Measurements from ENCODE around the gene TMEM135. TPM values are rescaled to one million over a fixed set of nuclear protein-coding genes. Genes with fewer than 3 reads are reported as not detected.
"Not testable (repeated sequence)": the region's sequence is repeated elsewhere in the genome, so short reads cannot be mapped to it uniquely, and the experiment has no call there.

TMEM135 gene
- total RNA-seq, 4 donors from 2014 or later = 7.9 to 38.7 (median 18.9) TPM

- Histone ChIP-seq H3K36me3 (no peaks in the 10 kb centered on the region), H3K27ac (no peak overlapping the region), H3K4me3 (no peak overlapping the region), H3K27me3 (no peaks in the 10 kb centered on the region), H3K4me1 (peaks cover 15 to 18% of the 10 kb centered on the region in 2 donors), H3K9me3 (no peaks in the 10 kb centered on the region)
- ATAC-seq = no peak
- TF ChIP-seq CTCF (IDR thresholded peaks at IDR 0.05 in 4 of 5, conservative IDR thresholded peaks at IDR 0.05 in 1 of 5) = no peak
- TF ChIP-seq POLR2A (IDR thresholded peaks at IDR 0.05) = no peak
- in situ Hi-C loops (cut with MboI; ENCODE audit: low sequenced_read_pairs in 4 of 4) = no loop called here
- intact Hi-C loops (cut with DNase I; ENCODE audit: low total_unique reads) = no loop called here
- no peak for DNase-seq
These were observed 46.4 kb upstream of the TMEM135 start for GRCh38 chr11:86991341-86991740.

- intact Hi-C loops (cut with DNase I; ENCODE audit: low total_unique reads); H3K36me3 ChIP-seq; in situ Hi-C loops (cut with MboI; ENCODE audit: low sequenced_read_pairs in 4 of 4); H3K4me3 ChIP-seq; DNase-seq; H3K27ac ChIP-seq; H3K9me3 ChIP-seq; ATAC-seq; H3K27me3 ChIP-seq: not testable (repeated sequence)
- peaks cover 15 to 18% of the 10 kb centered on the region in 2 donors for H3K4me1 ChIP-seq
These were observed 45.4 kb upstream of the TMEM135 start for GRCh38 chr11:86992340-86992739.

GRCh38 chr11:86993031-86993430 lies 44.7 kb upstream of the TMEM135 start:
- Histone ChIP-seq H3K4me1 (peaks cover 15 to 18% of the 10 kb centered on the region in 2 donors), H3K4me3 (no peak overlapping the region), H3K36me3 (no peaks in the 10 kb centered on the region), H3K27ac (no peak overlapping the region), H3K9me3 (no peaks in the 10 kb centered on the region), H3K27me3 (no peaks in the 10 kb centered on the region)
- TF ChIP-seq POLR2A (IDR thresholded peaks at IDR 0.05) (no peak), CTCF (IDR thresholded peaks at IDR 0.05 in 4 of 5, conservative IDR thresholded peaks at IDR 0.05 in 1 of 5) (no peak)
- no peak for ATAC-seq
- intact Hi-C loops (cut with DNase I; ENCODE audit: low total_unique reads) (no loop called here), in situ Hi-C loops (cut with MboI; ENCODE audit: low sequenced_read_pairs in 4 of 4) (no loop called here)
- no peak for DNase-seq

DNA sequence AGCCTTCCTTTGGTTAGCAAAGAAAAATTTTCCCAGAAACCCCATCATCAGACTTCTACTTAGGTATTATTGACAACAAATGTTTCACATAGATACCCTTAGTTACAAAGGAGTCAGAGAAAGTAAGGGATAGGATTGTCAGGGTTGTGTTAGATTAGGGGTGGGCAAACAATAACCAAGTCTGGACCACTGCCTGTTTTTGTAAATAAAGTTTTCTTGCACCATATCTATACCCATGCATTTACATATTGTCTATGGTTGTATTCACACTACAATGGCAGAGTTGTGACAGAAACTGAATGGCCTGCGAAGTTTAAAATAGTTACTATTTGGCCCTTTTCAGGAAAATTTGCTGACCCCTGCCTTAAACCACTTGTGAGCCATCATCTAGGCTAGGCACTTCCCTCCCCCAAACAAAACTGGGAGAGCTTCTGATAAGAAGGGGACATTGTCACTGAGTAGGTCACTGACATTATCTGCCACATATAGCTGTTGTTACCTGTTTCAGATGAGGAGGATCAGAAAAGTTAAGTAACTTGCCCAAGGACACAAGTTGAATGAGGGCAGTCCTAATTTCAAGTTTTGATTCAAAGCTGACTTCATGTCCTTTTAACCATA lies 40.7 kb upstream of the TMEM135 start:
- TF ChIP-seq CTCF (IDR thresholded peaks at IDR 0.05 in 4 of 5, conservative IDR thresholded peaks at IDR 0.05 in 1 of 5) = no peak
- no peak for TF ChIP-seq POLR2A (IDR thresholded peaks at IDR 0.05)
- ATAC-seq (no peak), DNase-seq (no peak)
- no peaks in the 10 kb centered on the region for H3K36me3 ChIP-seq
- H3K9me3 ChIP-seq = no peaks in the 10 kb centered on the region
- intact Hi-C loops (cut with DNase I; ENCODE audit: low total_unique reads) (no loop called here), in situ Hi-C loops (cut with MboI; ENCODE audit: low sequenced_read_pairs in 4 of 4) (no loop called here)
- H3K27me3 ChIP-seq = no peaks in the 10 kb centered on the region
- no peaks in the 10 kb centered on the region for H3K4me1 ChIP-seq
- H3K27ac ChIP-seq = no peak overlapping the region
- no peak overlapping the region for H3K4me3 ChIP-seq

GRCh38 chr11:86999388-86999787 lies 38.3 kb upstream of the TMEM135 start:
- intact Hi-C loops (cut with DNase I; ENCODE audit: low total_unique reads) = no loop called here
- no peak overlapping the region for H3K27ac ChIP-seq
- TF ChIP-seq CTCF (IDR thresholded peaks at IDR 0.05 in 4 of 5, conservative IDR thresholded peaks at IDR 0.05 in 1 of 5) = no peak
- TF ChIP-seq POLR2A (IDR thresholded peaks at IDR 0.05) = no peak
- no peaks in the 10 kb centered on the region for H3K36me3 ChIP-seq
- H3K27me3 ChIP-seq = no peaks in the 10 kb centered on the region
- ATAC-seq (no peak), DNase-seq (no peak)
- no peaks in the 10 kb centered on the region for H3K9me3 ChIP-seq
- in situ Hi-C loops (cut with MboI; ENCODE audit: low sequenced_read_pairs in 4 of 4) = no loop called here
- no peak overlapping the region for H3K4me3 ChIP-seq
- no peaks in the 10 kb centered on the region for H3K4me1 ChIP-seq

All from gastrocnemius medialis (tissue), 4 donors.